WERI-Rb-1 (cell line): Measurements from ENCODE around the gene SERTAD4.

Experiments used
- DNase-seq: peaks from one replicate; pipeline ENCODE4 v3.0.0-alpha.2; 2020
- H3K27ac ChIP-seq: fragments of 250-450 bp; sonication (Bioruptor Pico); 2 replicates; pipeline ENCODE4 v1.5.1; 2020; ENCODE audit warnings: mild to moderate bottlenecking, moderate library complexity
- H3K27me3 ChIP-seq: fragments of 250-450 bp; sonication (Bioruptor Pico); 2 replicates; pipeline ENCODE4 v1.5.1; 2021; ENCODE audit warnings: mild to moderate bottlenecking, low read depth, moderate library complexity; ENCODE audit not compliant: insufficient read depth, severe bottlenecking
- H3K36me3 ChIP-seq: fragments of 250-450 bp; sonication (Bioruptor Pico); 2 replicates; pipeline ENCODE4 v1.5.1; 2020; ENCODE audit warnings: mild to moderate bottlenecking, moderate library complexity
- H3K4me3 ChIP-seq: 2 replicates; pipeline ENCODE4 v1.5.1; 2011; ENCODE audit warnings: low read depth, mild to moderate bottlenecking, control low read depth, low read length
- H3K9me3 ChIP-seq: fragments of 250-450 bp; sonication (Bioruptor Pico); 2 replicates; pipeline ENCODE4 v1.5.1; 2021; ENCODE audit warnings: mild to moderate bottlenecking, moderate library complexity; ENCODE audit not compliant: severe bottlenecking
- CTCF ChIP-seq: IDR thresholded peaks from 2 replicates; pipeline ENCODE4 v1.5.1; 2011; ENCODE audit warnings: low read depth, mild to moderate bottlenecking, control low read depth, inconsistent platforms, low read length

SERTAD4 gene

GRCh38 chr1:210237981-210238380 lies 5.4 kb downstream of the SERTAD4 start:
- DNase-seq, result no peak

GRCh38 chr1:210239349-210240111 lies 6.9 kb downstream of the SERTAD4 start:
- Histone ChIP-seq H3K36me3 (peaks cover 37% of the 10 kb centered on the region), H3K27ac (no peak overlapping the region), H3K9me3 (no peaks in the 10 kb centered on the region), H3K27me3 (no peaks in the 10 kb centered on the region), H3K4me3 (no peak overlapping the region)
- peak; percentile 75 for TF ChIP-seq CTCF
- DNase-seq, result peak; percentile 56

More at GRCh38 chr1:210237981-210238380, 5.4 kb downstream of the SERTAD4 start:
- Histone ChIP-seq H3K9me3 (no peaks in the 10 kb centered on the region), H3K36me3 (peaks cover 37% of the 10 kb centered on the region), H3K4me3 (no peak overlapping the region), H3K27me3 (no peaks in the 10 kb centered on the region), H3K27ac (no peak overlapping the region)
- no peak for TF ChIP-seq CTCF

DNA sequence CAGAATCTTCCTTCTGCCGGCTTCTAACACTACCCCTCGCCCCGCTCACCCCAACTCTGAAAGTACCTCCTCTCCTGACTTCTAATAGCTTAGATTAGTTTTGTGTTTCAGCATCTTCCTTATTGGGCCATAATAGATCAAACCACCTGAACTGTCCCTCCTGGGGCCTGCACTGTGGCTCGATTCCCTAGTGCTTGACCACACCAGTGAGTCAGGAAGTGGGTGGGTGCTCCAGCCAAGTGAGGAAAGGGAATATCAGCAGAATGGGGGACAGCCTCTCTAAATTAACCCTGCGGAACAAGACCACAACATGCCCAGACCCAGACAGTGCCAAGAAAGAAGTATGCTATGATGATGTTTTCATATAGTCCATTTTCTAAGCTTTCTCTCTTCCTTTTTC lies 8.5 kb downstream of the SERTAD4 start:
- H3K36me3 ChIP-seq, result peaks cover 37% of the 10 kb centered on the region
- H3K27ac ChIP-seq, result no peak overlapping the region
- no peaks in the 10 kb centered on the region for H3K9me3 ChIP-seq
- H3K4me3 ChIP-seq, result no peak overlapping the region
- no peaks in the 10 kb centered on the region for H3K27me3 ChIP-seq
- DNase-seq, result no peak
- no peak for TF ChIP-seq CTCF

GRCh38 chr1:210244746-210245367 lies 12.3 kb downstream of the SERTAD4 start:
- no peaks in the 10 kb centered on the region for H3K27me3 ChIP-seq
- no peak overlapping the region for H3K27ac ChIP-seq
- no peaks in the 10 kb centered on the region for H3K9me3 ChIP-seq
- no peak overlapping the region for H3K4me3 ChIP-seq
- no peak for DNase-seq
- peaks cover 21% of the 10 kb centered on the region for H3K36me3 ChIP-seq
- TF ChIP-seq CTCF, result no peak

GRCh38 chr1:210246447-210246846 lies 13.9 kb downstream of the SERTAD4 start:
- TF ChIP-seq CTCF, result no peak
- no peak for DNase-seq
- Histone ChIP-seq H3K4me3 (no peak overlapping the region), H3K9me3 (no peaks in the 10 kb centered on the region), H3K27me3 (no peaks in the 10 kb centered on the region), H3K27ac (no peak overlapping the region), H3K36me3 (peaks cover 11% of the 10 kb centered on the region; the same call in 1 of the 2 replicates)
